GM08714 (cell line): ENCODE results near the gene STN1.
A peak's percentile ranks its signal among the peaks of the same experiment; 100 is the strongest.

Experiments
- H3K4me3 ChIP-seq: fragments of 200-500 bp; sonication (Bioruptor generic); 2 replicates; pipeline ENCODE4 v1.5.1; 2014; ENCODE audit warnings: mild to moderate bottlenecking, low read length, inconsistent platforms
- ZNF274 ChIP-seq: IDR thresholded peaks from 2 replicates; pipeline ENCODE4 v1.6.1; 2012; ENCODE audit warnings: mild to moderate bottlenecking, low read depth, low read length

The STN1 gene

GRCh38 chr10:103919648-103920025 lies 1.7 kb upstream of the STN1 start:
- TF ChIP-seq ZNF274 = no peak
- no peak overlapping the region for H3K4me3 ChIP-seq

DNA sequence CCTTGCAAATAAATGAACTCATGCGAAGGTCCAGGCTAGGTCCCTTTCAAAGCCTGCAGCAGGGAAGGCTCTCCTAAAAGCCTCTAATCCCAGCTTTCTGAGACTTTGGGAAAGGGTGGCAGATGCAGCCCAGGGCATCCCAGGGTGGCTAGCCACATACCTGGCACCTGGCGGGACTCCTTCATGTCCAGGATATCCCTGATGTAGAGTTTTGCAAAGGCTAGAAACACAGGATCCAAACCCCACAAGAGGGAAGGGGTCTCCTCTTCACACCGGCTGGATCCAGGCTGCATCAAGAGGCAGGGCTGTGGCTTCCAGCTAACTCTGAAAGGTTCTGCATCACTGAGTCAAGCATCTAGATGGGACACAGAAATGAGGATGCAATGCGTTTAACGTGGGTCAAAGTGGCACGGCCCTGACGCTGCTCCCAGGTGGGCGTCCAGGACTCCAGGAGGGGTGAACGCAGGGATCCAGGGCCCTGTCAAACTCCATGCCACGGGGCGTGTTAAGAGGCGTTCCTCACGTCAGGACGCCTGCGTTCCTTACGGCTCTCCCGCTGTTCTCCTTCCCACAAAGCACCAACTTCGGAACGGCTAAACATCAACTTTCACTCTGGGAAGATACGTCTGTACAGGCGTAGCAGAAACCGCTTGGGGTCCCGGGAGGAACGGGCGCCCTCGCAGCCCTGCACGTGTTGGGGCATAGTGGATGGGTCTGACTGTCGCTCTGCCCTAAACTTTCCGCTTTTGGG lies 507 bp downstream of the STN1 start:
- TF ChIP-seq ZNF274 = no peak
- H3K4me3 ChIP-seq = peak overlapping the region; percentile 86

DNA sequence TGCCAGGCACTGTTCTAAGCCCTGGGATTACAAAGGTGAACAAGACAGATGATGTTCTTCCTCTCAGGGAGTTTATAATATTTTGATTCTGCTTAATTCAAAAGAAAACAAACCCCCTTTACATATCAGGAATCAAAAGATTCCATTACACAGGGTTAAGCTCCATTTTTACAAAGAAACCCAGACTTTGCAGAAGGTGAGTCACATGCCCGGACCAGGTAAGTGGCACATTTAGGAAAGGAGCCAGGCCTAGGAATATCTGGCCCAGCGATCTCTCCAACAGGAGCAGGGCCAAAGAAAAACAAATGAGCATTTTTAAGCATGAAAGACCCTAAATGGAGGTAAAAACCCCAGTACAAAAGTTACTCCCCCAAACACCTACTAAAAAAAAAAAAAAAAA lies 1.1 kb downstream of the STN1 start:
- TF ChIP-seq ZNF274 = no peak
- peak overlapping the region; percentile 86 for H3K4me3 ChIP-seq

- H3K4me3 ChIP-seq = peak overlapping the region; percentile 47; the same call in 1 of the 2 replicates
- no peak for TF ChIP-seq ZNF274
Observed at GRCh38 chr10:103916254-103916653, 1.7 kb downstream of the STN1 start.

GRCh38 chr10:103915796-103916195 lies 2.2 kb downstream of the STN1 start:
- H3K4me3 ChIP-seq = peak overlapping the region; percentile 47; the same call in 1 of the 2 replicates
- TF ChIP-seq ZNF274 = no peak

- no peak for TF ChIP-seq ZNF274
- no peak overlapping the region for H3K4me3 ChIP-seq
Observed at GRCh38 chr10:103912759-103913158, 5.2 kb downstream of the STN1 start.

- no peak overlapping the region; the same call in 1 of the 2 replicates for H3K4me3 ChIP-seq
Observed at GRCh38 chr10:103911021-103911459, 6.9 kb downstream of the STN1 start.

GRCh38 chr10:103910442-103911012 lies 7.5 kb downstream of the STN1 start:
- H3K4me3 ChIP-seq = no peak overlapping the region; the same call in 1 of the 2 replicates
- TF ChIP-seq ZNF274 = no peak

More at GRCh38 chr10:103911021-103911459, 6.9 kb downstream of the STN1 start:
- no peak for TF ChIP-seq ZNF274

- no peak overlapping the region for H3K4me3 ChIP-seq
- no peak for TF ChIP-seq ZNF274
Observed at GRCh38 chr10:103905441-103905840, 12.5 kb downstream of the STN1 start.

- TF ChIP-seq ZNF274 = no peak
- no peak overlapping the region; the same call in 1 of the 2 replicates for H3K4me3 ChIP-seq
Observed at GRCh38 chr10:103901299-103901698, 16.7 kb downstream of the STN1 start.

DNA sequence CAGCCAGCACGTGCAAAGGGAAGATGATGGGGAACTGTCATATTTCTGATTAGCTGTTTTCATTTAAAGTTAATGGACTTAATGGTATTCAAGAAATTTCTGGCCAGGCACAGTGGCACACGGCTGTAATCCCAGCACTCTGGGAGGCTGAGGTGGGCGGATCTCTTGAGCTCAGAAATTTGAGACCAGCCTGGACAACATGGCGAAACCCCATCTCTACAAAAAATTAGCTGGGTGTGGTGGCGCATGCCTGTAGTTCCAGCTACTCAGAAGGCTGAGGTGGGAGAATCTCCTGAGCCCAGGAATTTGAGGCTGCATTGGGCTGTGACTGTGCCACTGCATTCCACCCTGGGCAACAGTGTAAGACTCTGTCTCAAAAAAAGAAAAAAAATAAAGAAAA lies 18.7 kb downstream of the STN1 start:
- no peak for TF ChIP-seq ZNF274

DNA sequence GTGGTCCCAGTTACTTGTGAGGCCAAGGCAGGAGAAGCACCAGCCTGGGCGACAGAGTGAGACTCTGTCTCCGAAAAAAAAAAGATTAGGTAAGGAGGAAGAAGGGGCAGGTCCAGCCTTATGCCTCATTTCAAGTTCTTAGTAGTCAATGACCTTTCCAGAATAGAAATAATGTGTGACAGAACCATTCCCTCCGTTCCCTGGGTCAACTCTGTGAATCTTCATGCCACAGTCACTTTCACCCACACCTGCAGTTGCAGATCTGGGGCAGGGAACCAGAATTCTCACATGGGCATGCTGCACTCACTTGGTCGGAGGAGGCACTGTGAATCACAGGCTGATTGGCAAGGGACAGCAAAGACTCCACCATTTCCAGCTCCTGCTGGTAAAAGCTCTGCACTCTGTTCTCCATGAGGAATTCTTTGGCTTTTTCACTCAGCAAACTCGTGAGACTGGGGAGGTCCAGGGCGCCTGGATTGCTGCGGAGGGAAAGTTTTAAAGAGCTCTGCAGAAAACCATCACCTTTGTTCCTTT lies 20.7 kb downstream of the STN1 start:
- H3K4me3 ChIP-seq = no peak overlapping the region

More for the DNA sequence above, 18.7 kb downstream of the STN1 start:
- no peak overlapping the region for H3K4me3 ChIP-seq

DNA sequence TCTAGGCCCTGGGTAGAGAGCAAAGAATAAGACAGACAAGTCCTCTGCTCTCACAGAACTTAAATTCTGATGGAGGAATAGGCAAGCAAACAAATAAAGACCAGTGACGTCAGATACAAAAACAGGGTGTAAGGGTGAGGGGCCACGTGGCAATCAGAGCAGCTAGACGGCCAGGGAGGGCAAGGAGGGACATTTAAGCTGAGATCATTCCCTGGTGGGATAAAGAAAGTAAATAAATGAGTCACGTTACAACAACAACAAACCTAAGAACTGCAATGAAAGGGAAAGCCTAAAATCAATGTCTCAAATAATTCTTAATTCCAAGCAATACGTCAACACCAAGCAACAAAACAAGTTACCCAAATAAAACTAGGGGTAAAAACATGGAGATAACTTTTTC lies 21.8 kb downstream of the STN1 start:
- no peak for TF ChIP-seq ZNF274

More for the DNA sequence above, 20.7 kb downstream of the STN1 start:
- no peak for TF ChIP-seq ZNF274

DNA sequence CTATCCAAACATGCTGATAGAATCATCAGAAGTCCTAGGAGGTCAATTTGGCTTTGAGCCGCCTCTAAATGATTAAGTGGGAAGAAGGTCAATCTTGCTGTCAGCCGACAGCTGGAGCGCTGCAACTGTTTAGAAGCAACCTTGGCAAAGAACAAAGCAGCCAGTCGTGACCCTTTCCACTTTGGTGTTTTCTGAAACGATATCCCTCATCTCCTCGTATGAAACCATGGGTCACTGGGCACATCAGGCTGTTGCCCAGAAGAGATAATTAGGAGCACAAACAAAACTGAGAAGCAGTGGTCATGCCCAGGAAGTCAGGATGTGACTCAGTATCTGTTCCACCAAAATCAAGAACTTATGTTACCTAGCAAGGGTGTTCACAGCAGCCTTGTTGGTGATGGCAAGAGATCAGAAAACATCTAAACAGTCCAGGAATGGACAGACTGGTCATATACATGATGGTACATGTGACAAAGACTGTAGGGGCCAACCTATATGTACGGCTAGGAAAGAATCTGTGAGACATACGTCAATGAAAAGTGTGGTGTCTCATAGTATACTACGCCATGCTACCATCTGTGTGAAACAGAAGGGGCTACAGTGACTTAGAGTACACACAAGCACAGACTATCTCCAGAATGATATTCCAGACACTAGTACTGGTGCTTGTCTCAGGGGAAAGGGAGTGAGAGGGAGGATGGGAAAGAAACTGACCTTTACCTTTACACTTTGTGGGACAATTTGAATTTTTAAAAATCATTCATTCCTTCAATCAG lies 22.4 kb downstream of the STN1 start:
- no peak for TF ChIP-seq ZNF274
- H3K4me3 ChIP-seq = no peak overlapping the region

More for the DNA sequence above, 21.8 kb downstream of the STN1 start:
- H3K4me3 ChIP-seq = no peak overlapping the region
